ENCODE data around the gene NLGN4X.

Gene NLGN4X

GRCh38 chrX:6228720-6229119 lies at the start of gene NLGN4X:
Gene NLGN4X, minus strand, starts transcription at chrX:6228867. Its CDS starts 77,401 bp downstream, at chrX:6151466.
- no peak for DNase-seq (ENCODE audit: low read depth)

- no peak for DNase-seq (ENCODE audit: low read depth)
Measured at GRCh38 chrX:6266041-6266440, 37.4 kb upstream of the NLGN4X start.

- DNase-seq (ENCODE audit: low read depth) = no peak
Measured at GRCh38 chrX:6262959-6263358, 34.3 kb upstream of the NLGN4X start.

GRCh38 chrX:6257025-6257424 lies 28.4 kb upstream of the NLGN4X start:
- no peak for DNase-seq (ENCODE audit: low read depth)

GRCh38 chrX:6244666-6245065 lies 16.0 kb upstream of the NLGN4X start:
- DNase-seq (ENCODE audit: low read depth) = no peak

- no peak for DNase-seq (ENCODE audit: low read depth)
Measured at GRCh38 chrX:6238576-6238975, 9.9 kb upstream of the NLGN4X start.

- DNase-seq (ENCODE audit: low read depth) = no peak
Measured at GRCh38 chrX:6227935-6228334, 732 bp downstream of the NLGN4X start.

- no peak for DNase-seq (ENCODE audit: low read depth)
Measured at GRCh38 chrX:6227453-6227835, 1.2 kb downstream of the NLGN4X start.

- no peak for DNase-seq (ENCODE audit: low read depth)
Measured at GRCh38 chrX:6226596-6227452, 1.8 kb downstream of the NLGN4X start.

- no peak for DNase-seq (ENCODE audit: low read depth)
Measured at GRCh38 chrX:6225911-6226595, 2.6 kb downstream of the NLGN4X start.

- no peak for DNase-seq (ENCODE audit: low read depth)
Measured at GRCh38 chrX:6225288-6225910, 3.3 kb downstream of the NLGN4X start.

GRCh38 chrX:6223516-6223915 lies 5.2 kb downstream of the NLGN4X start:
- no peak for DNase-seq (ENCODE audit: low read depth)

GRCh38 chrX:6210230-6210629 lies 18.4 kb downstream of the NLGN4X start:
- DNase-seq (ENCODE audit: low read depth) = no peak

- no peak for DNase-seq (ENCODE audit: low read depth)
Measured at GRCh38 chrX:6203462-6204215, 25.0 kb downstream of the NLGN4X start.

GRCh38 chrX:6199486-6199885 lies 29.2 kb downstream of the NLGN4X start:
- no peak for DNase-seq (ENCODE audit: low read depth)

- no peak for DNase-seq (ENCODE audit: low read depth)
Measured at GRCh38 chrX:6187256-6187655, 41.4 kb downstream of the NLGN4X start.

- no peak for DNase-seq (ENCODE audit: low read depth)
Measured at GRCh38 chrX:6184900-6185515, 43.7 kb downstream of the NLGN4X start.

GRCh38 chrX:6175914-6176313 lies 52.8 kb downstream of the NLGN4X start:
- DNase-seq (ENCODE audit: low read depth) = no peak

- DNase-seq (ENCODE audit: low read depth) = no peak
Measured at GRCh38 chrX:6170424-6170823, 58.2 kb downstream of the NLGN4X start.

GRCh38 chrX:6169407-6169806 lies 59.3 kb downstream of the NLGN4X start:
- no peak for DNase-seq (ENCODE audit: low read depth)

- DNase-seq (ENCODE audit: low read depth) = no peak
Measured at GRCh38 chrX:6163721-6164120, 64.9 kb downstream of the NLGN4X start.

- DNase-seq (ENCODE audit: low read depth) = no peak
Measured at GRCh38 chrX:6159468-6159867, 69.2 kb downstream of the NLGN4X start.

All from stimulated activated CD8-positive, alpha-beta memory T cell treated with anti-CD3 and anti-CD28 coated beads, Interleukin-15, amount 100 ng/mL, for 1 hour (primary cell).